ENCODE results near the gene MORN4. TPM values are rescaled to one million over a fixed set of nuclear protein-coding genes. Genes with fewer than 3 reads are reported as not detected.

The MORN4 gene
- total and polyA plus RNA-seq, 9 of the 15 experiments (the other 6 are each of a cell fraction or from before 2014, with no cell fraction given) = 8.3 to 23.9 (median 11.7) TPM

GRCh38 chr10:97632949-97633884, at the start of gene MORN4 (continued):
- TF ChIP-seq ZBTB8A (IDR thresholded peaks at IDR 0.05; ENCODE audit: partially characterized antibody) = no peak
- TF ChIP-seq ZNF165 (CRISPR knock-in tag; IDR thresholded peaks at IDR 0.05; ENCODE audit: borderline replicate concordance) = no peak
- TF ChIP-seq, protein P1, sequence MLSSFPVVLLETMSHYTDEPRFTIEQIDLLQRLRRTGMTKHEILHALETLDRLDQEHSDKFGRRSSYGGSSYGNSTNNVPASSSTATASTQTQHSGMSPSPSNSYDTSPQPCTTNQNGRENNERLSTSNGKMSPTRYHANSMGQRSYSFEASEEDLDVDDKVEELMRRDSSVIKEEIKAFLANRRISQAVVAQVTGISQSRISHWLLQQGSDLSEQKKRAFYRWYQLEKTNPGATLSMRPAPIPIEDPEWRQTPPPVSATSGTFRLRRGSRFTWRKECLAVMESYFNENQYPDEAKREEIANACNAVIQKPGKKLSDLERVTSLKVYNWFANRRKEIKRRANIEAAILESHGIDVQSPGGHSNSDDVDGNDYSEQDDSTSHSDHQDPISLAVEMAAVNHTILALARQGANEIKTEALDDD (IDR thresholded peaks at IDR 0.05) = no peak
- no peak for TF ChIP-seq ZNF830 (CRISPR knock-in tag; IDR thresholded peaks at IDR 0.05)
- no peak for TF ChIP-seq ZNF561 (CRISPR knock-in tag; conservative IDR thresholded peaks at IDR 0.05)
- no peak for TF ChIP-seq KLF6 (CRISPR knock-in tag; IDR thresholded peaks at IDR 0.05; ENCODE audit: borderline replicate concordance)
- no peak for TF ChIP-seq PTBP1 (IDR thresholded peaks at IDR 0.05; ENCODE audit: low read depth, low read length)
- TF ChIP-seq CSDE1 (IDR thresholded peaks at IDR 0.05) = peak; percentile 79 to 94; a peak in 3 of 4 replicates
- no peak for TF ChIP-seq ZNF75A (CRISPR knock-in tag; IDR thresholded peaks at IDR 0.05)
- peak; percentile 84 for TF ChIP-seq RBFOX2 (IDR thresholded peaks at IDR 0.05; ENCODE audit: low read depth, low read length)
- TF ChIP-seq ZNF280A (IDR thresholded peaks at IDR 0.05; ENCODE audit: low read depth, partially characterized antibody) = no peak
- no peak for TF ChIP-seq COPS2 (conservative IDR thresholded peaks at IDR 0.05)
- TF ChIP-seq NCOR1 (IDR thresholded peaks at IDR 0.05) = peak; percentile 88
- TF ChIP-seq TAF1 (IDR thresholded peaks at IDR 0.05; ENCODE audit: control insufficient read depth, extremely low read depth, insufficient read depth, low read length, severe bottlenecking) = peak; percentile 54
- no peak for TF ChIP-seq MTA2 (IDR thresholded peaks at IDR 0.05; ENCODE audit: low read depth)
- peak; percentile 20; the same call in 1 of the 2 replicates for TF ChIP-seq DIDO1 (tag; IDR thresholded peaks at IDR 0.05; ENCODE audit: low read depth)
- no peak for TF ChIP-seq TGIF2 (CRISPR knock-in tag; IDR thresholded peaks at IDR 0.05)
- peak; percentile 44; the same call in 1 of the 2 replicates for TF ChIP-seq SIN3B (IDR thresholded peaks at IDR 0.05; ENCODE audit: low read depth)
- no peak for TF ChIP-seq AFF1 (IDR thresholded peaks at IDR 0.05; ENCODE audit: low read depth in 1 of 2, partially characterized antibody in 2 of 2)
- no peak for TF ChIP-seq ZNF134 (CRISPR knock-in tag; conservative IDR thresholded peaks at IDR 0.05)
- TF ChIP-seq RHOXF2B (CRISPR knock-in tag; conservative IDR thresholded peaks at IDR 0.05) = no peak
- no peak for TF ChIP-seq ZNF384 (IDR thresholded peaks at IDR 0.05; ENCODE audit: low read depth, low read length)
- TF ChIP-seq HNRNPK (IDR thresholded peaks at IDR 0.05; ENCODE audit: low read depth, low read length, poor library complexity, severe bottlenecking) = no peak
